Sigmoid colon (tissue), 4 donors: ENCODE results near the gene THAP5.
"Not testable (repeated sequence)": the region's sequence is repeated elsewhere in the genome, so short reads cannot be mapped to it uniquely, and the experiment has no call there.

ENCODE experiments used
- CTCF ChIP-seq, 4 experiments: fragments of 450-650 bp in 3 of 4; fragments of 200-600 bp in 1 of 4; IDR thresholded peaks; one replicate each; pipeline ENCODE4 v1.5.1; 2016 to 2019; ENCODE audit warnings: antibody characterized with exemption in 4 of 4, mild to moderate bottlenecking in 3 of 4, moderate library complexity in 2 of 4
- EP300 ChIP-seq, 4 donors: sonication (generic); formaldehyde crosslinking; IDR thresholded peaks; one replicate each; pipeline ENCODE4 v1.6.1; 2017; ENCODE audit warnings: antibody characterized with exemption in 4 of 4
- POLR2A ChIP-seq, 2 donors: fragments of 450-650 bp; IDR thresholded peaks; one replicate each; pipeline ENCODE4 v1.6.1; 2016; ENCODE audit warnings: antibody characterized with exemption in 2 of 2, mild to moderate bottlenecking in 2 of 2, moderate library complexity in 2 of 2
- POLR2AphosphoS5 ChIP-seq, 4 donors: sonication (generic); formaldehyde crosslinking; IDR thresholded peaks; one replicate each; pipeline ENCODE4 v1.6.1; 2017; ENCODE audit warnings: antibody characterized with exemption in 4 of 4

DNA sequence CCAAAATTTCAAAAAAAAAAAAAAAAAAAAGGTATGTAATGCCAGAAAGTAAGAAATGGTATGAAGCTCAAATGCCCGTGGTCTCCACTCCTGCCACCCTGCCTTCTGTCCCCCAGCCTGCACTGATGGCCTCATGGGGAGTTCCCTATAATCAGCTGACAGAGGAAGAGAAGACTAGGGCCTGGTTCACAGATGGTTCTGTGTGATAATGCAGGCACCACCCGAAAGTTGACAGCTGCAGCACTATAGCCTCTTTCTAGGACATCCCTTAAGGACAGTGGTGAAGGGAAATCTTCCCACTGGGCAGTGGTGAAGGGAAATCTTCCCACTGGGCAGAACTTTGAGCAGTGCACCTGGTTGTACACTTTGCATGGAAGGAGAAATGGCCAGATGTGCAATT lies 31.3 kb downstream of the THAP5 start:
- TF ChIP-seq CTCF, EP300, POLR2A, POLR2AphosphoS5 (IDR thresholded peaks at IDR 0.05): not testable (repeated sequence)
